H9 (cell line): ENCODE data around the gene TPSAB1. TPM values are rescaled to one million over a fixed set of nuclear protein-coding genes. Genes with fewer than 3 reads are reported as not detected.

Experiments used
- DNase-seq: peaks from one replicate; pipeline ENCODE4 v3.0.0-alpha.2; 2017
- H2AFZ ChIP-seq: one replicate; pipeline ENCODE4 v1.6.1; 2013; ENCODE audit warnings: mild to moderate bottlenecking, low read length, control low read depth, moderate library complexity
- H2AK5ac ChIP-seq: 2 replicates; pipeline ENCODE4 v1.6.1; 2013; ENCODE audit warnings: low read length, control low read depth, mixed read lengths; ENCODE audit not compliant: insufficient read length
- H2BK120ac ChIP-seq: one replicate; pipeline ENCODE4 v1.6.1; 2013; ENCODE audit warnings: low read depth, mild to moderate bottlenecking, low read length, control low read depth, inconsistent platforms; ENCODE audit not compliant: poor library complexity, severe bottlenecking
- H2BK12ac ChIP-seq: 2 replicates; pipeline ENCODE4 v1.6.1; 2013; ENCODE audit warnings: low read length, control low read depth, mixed read lengths, low read depth; ENCODE audit not compliant: insufficient read length
- H2BK15ac ChIP-seq: 2 replicates; pipeline ENCODE4 v1.6.1; 2013; ENCODE audit warnings: low read depth, low read length, control low read depth
- H2BK20ac ChIP-seq: one replicate; pipeline ENCODE4 v1.6.1; 2013; ENCODE audit warnings: low read depth, mild to moderate bottlenecking, low read length, control low read depth, inconsistent platforms; ENCODE audit not compliant: poor library complexity, severe bottlenecking
- H2BK5ac ChIP-seq: 2 replicates; pipeline ENCODE4 v1.6.1; 2013; ENCODE audit warnings: low read length, control low read depth, mixed read lengths; ENCODE audit not compliant: insufficient read length
- H3K14ac ChIP-seq: 2 replicates; pipeline ENCODE4 v1.6.1; 2013; ENCODE audit warnings: low read length, control low read depth; ENCODE audit not compliant: insufficient read depth
- H3K18ac ChIP-seq: 2 replicates; pipeline ENCODE4 v1.6.1; 2013; ENCODE audit warnings: low read depth, mild to moderate bottlenecking, mixed read lengths, low read length, control low read depth; ENCODE audit not compliant: insufficient read length
- H3K23ac ChIP-seq: 2 replicates; pipeline ENCODE4 v1.6.1; 2013; ENCODE audit warnings: low read length, control low read depth, mixed read lengths, low read depth; ENCODE audit not compliant: insufficient read length
- H3K23me2 ChIP-seq: 2 replicates; pipeline ENCODE4 v1.6.1; 2013; ENCODE audit warnings: low read depth, mild to moderate bottlenecking, mixed read lengths, low read length, control low read depth; ENCODE audit not compliant: insufficient read length, poor library complexity, severe bottlenecking
- H3K27ac ChIP-seq: 2 replicates; pipeline ENCODE4 v1.5.1; 2013; ENCODE audit warnings: low read length, control low read depth, mixed read lengths, low read depth; ENCODE audit not compliant: insufficient read length
- H3K27me3 ChIP-seq: 2 replicates; pipeline ENCODE4 v1.6.1; 2013; ENCODE audit warnings: low read length, control low read depth, inconsistent platforms; ENCODE audit not compliant: insufficient read depth
- H3K4ac ChIP-seq: 2 replicates; pipeline ENCODE4 v1.6.1; 2013; ENCODE audit warnings: low read depth, mild to moderate bottlenecking, control low read depth, inconsistent platforms, low read length, moderate library complexity
- H3K4me1 ChIP-seq: 2 replicates; pipeline ENCODE4 v1.6.1; 2013; ENCODE audit warnings: low read length, control low read depth, inconsistent platforms; ENCODE audit not compliant: insufficient read depth
- H3K4me2 ChIP-seq: 2 replicates; pipeline ENCODE4 v1.6.1; 2013; ENCODE audit warnings: low read length, control low read depth, mixed read lengths; ENCODE audit not compliant: insufficient read length, insufficient read depth
- H3K56ac ChIP-seq: 2 replicates; pipeline ENCODE4 v1.6.1; 2013; ENCODE audit warnings: low read depth, mild to moderate bottlenecking, mixed read lengths, low read length, control low read depth; ENCODE audit not compliant: insufficient read length
- H3K79me1 ChIP-seq: 2 replicates; pipeline ENCODE4 v1.6.1; 2013; ENCODE audit warnings: low read depth, mild to moderate bottlenecking, moderate library complexity, low read length, control low read depth, inconsistent platforms; ENCODE audit not compliant: insufficient read depth, poor library complexity, severe bottlenecking
- H3K79me2 ChIP-seq: 2 replicates; pipeline ENCODE4 v1.6.1; 2013; ENCODE audit warnings: low read length, control low read depth, inconsistent platforms; ENCODE audit not compliant: insufficient read depth
- H3K9ac ChIP-seq: 2 replicates; pipeline ENCODE4 v1.6.1; 2013; ENCODE audit warnings: low read length, control low read depth, mixed read lengths; ENCODE audit not compliant: insufficient read length; ENCODE audit errors: extremely low read depth
- H3K9me3 ChIP-seq: one replicate; pipeline ENCODE4 v1.6.1; 2013; ENCODE audit warnings: low read depth, low read length, inconsistent platforms; ENCODE audit not compliant: control insufficient read depth
- H3T11ph ChIP-seq: one replicate; pipeline ENCODE4 v1.6.1; 2013; ENCODE audit warnings: mild to moderate bottlenecking, low read length, control low read depth, inconsistent platforms
- H4K20me1 ChIP-seq: one replicate; pipeline ENCODE4 v1.6.1; 2013; ENCODE audit not compliant: control insufficient read depth, insufficient read length, insufficient read depth
- H4K5ac ChIP-seq: 2 replicates; pipeline ENCODE4 v1.6.1; 2013; ENCODE audit warnings: low read depth, mild to moderate bottlenecking, mixed read lengths, low read length, control low read depth; ENCODE audit not compliant: insufficient read length
- H4K8ac ChIP-seq: replicated peaks from 2 replicates; pipeline ENCODE4 v1.6.1; 2013; ENCODE audit warnings: low read length, control low read depth, mixed read lengths, low read depth; ENCODE audit not compliant: insufficient read length
- H4K91ac ChIP-seq: 2 replicates; pipeline ENCODE4 v1.6.1; 2013; ENCODE audit warnings: low read depth, mild to moderate bottlenecking, moderate library complexity, mixed read lengths, low read length, control low read depth; ENCODE audit not compliant: insufficient read length
- H3K27ac Mint-ChIP-seq, 3 experiments: 2 replicates in 2 of 3; 3 replicates in 1 of 3; pipeline ENCODE4 v1.8.0; 2020 to 2021; ENCODE audit warnings: mixed read lengths in 3 of 3, mild to moderate bottlenecking in 1 of 3, moderate library complexity in 1 of 3
- H3K27me3 Mint-ChIP-seq: 2 replicates; pipeline ENCODE4 v1.8.0; 2021; ENCODE audit warnings: low read depth, mild to moderate bottlenecking, moderate library complexity, mixed read lengths
- H3K36me3 Mint-ChIP-seq, 3 experiments: 2 replicates in 2 of 3; 3 replicates in 1 of 3; pipeline ENCODE4 v1.8.0; 2020 to 2021; ENCODE audit warnings: low read depth in 3 of 3, mixed read lengths in 3 of 3; ENCODE audit not compliant: insufficient read depth in 1 of 3
- H3K4me1 Mint-ChIP-seq, 2 experiments: 2 replicates each; pipeline ENCODE4 v1.8.0; 2020; ENCODE audit warnings: mixed read lengths in 2 of 2
- H3K4me3 Mint-ChIP-seq, 2 experiments: 2 replicates in 1 of 2; 3 replicates in 1 of 2; pipeline ENCODE4 v1.8.0; 2020 to 2021; ENCODE audit warnings: mild to moderate bottlenecking in 2 of 2, mixed read lengths in 2 of 2, moderate library complexity in 1 of 2
- H3K9me3 Mint-ChIP-seq, 2 experiments: 2 replicates in 1 of 2; 3 replicates in 1 of 2; pipeline ENCODE4 v1.8.0; 2020; ENCODE audit warnings: mild to moderate bottlenecking in 2 of 2, mixed read lengths in 2 of 2, moderate library complexity in 1 of 2
- CTCF ChIP-seq: fragments of 200-600 bp; sonication (generic); conservative IDR thresholded peaks from 3 replicates; pipeline ENCODE4 v1.8.0; 2021; ENCODE audit warnings: antibody characterized with exemption, mild to moderate bottlenecking
- WGBS: extraction: QIAGEN DNeasy Blood & Tissue Kit; methylation state at CpG from one replicate; pipeline ENCODE4 v1.1.7; 2013; ENCODE audit warnings: missing lambda C conversion rate, low lambda C conversion rate, mixed read lengths; ENCODE audit not compliant: insufficient read length; ENCODE audit errors: extremely low coverage; 5-methylcytosine and 5-hydroxymethylcytosine counted together
- total RNA-seq: library from RNA; stranded (reverse); gene quantifications from 2 replicates; pipeline ENCODE4 v1.2.1, GENCODE V29; 2021

Gene TPSAB1
- total RNA-seq, 1 experiment from 2014 or later = not detected

- Histone ChIP-seq H2AFZ (no peak overlapping the region), H2BK15ac (no peak overlapping the region), H3K14ac (no peak overlapping the region), H3K23ac (no peak overlapping the region), H3K4me1 (no peaks in the 10 kb centered on the region), H2BK5ac (no peak overlapping the region), H3K27me3 (no peaks in the 10 kb centered on the region), H3T11ph (no peak overlapping the region), H4K91ac (no peak overlapping the region), H3K56ac (no peak overlapping the region), H3K4ac (no peak overlapping the region), H4K20me1 (peaks cover 2% of the 10 kb centered on the region), H3K23me2 (peaks cover 2% of the 10 kb centered on the region), H2BK12ac (no peak overlapping the region), H3K79me1 (no peaks in the 10 kb centered on the region), H4K5ac (no peak overlapping the region), H2BK20ac (no peak overlapping the region), H3K4me2 (no peak overlapping the region), H3K27ac (no peak overlapping the region), H3K79me2 (no peaks in the 10 kb centered on the region), H3K18ac (no peak overlapping the region), H3K9ac (no peak overlapping the region), H3K9me3 (no peaks in the 10 kb centered on the region), H2AK5ac (no peak overlapping the region), H4K8ac (no peak overlapping the region), H2BK120ac (no peak overlapping the region)
- H3K9me3 Mint-ChIP-seq = no peaks in the 10 kb centered on the region
- H3K27ac Mint-ChIP-seq = no peak overlapping the region
- no peaks in the 10 kb centered on the region for H3K27me3 Mint-ChIP-seq
- peak; percentile 50 for DNase-seq
- H3K36me3 Mint-ChIP-seq = peaks cover 0 to 2% (median 0%) of the 10 kb centered on the region in 3 experiments; a peak in 3 of 7 replicates
- WGBS = no CpG with 5 or more reads among the region's 61 CpGs
- peak; percentile 92 for TF ChIP-seq CTCF
- no peak overlapping the region for H3K4me3 Mint-ChIP-seq
- peaks cover 4 to 13% of the 10 kb centered on the region in 2 experiments; a peak in 3 of 4 replicates for H3K4me1 Mint-ChIP-seq
These were observed 45.7 kb upstream of the TPSAB1 start for GRCh38 chr16:1194665-1195392.
